Cardiac septum (tissue), 1 donor: ENCODE data around the gene KIN. TPM values are rescaled to one million over a fixed set of nuclear protein-coding genes. Genes with fewer than 3 reads are reported as not detected.
"Not testable (repeated sequence)": the region's sequence is repeated elsewhere in the genome, so short reads cannot be mapped to it uniquely, and the experiment has no call there.

Experiments used
- DNase-seq: peaks from one replicate; pipeline ENCODE4 v3.0.0-alpha.2; 2020; ENCODE audit warnings: low spot score
- intact Hi-C: fragments of 100-400 bp; cut with DNase I; formaldehyde crosslinking; loops from one replicate; pipeline ENCODE4 v1.14.0; 2022
- total RNA-seq: library from RNA; stranded (reverse); fragmentation: NEBNext Ultra II Directional; extraction: Animal tissue kit (Norgen Biotek cat#: 25700); gene quantifications from one replicate; pipeline ENCODE4 v1.2.1, GENCODE V29; 2021
- donor health status: DM: no; HTN: no; CAD: no.

KIN gene
- total RNA-seq, 1 donor from 2014 or later: 7.5 TPM

- intact Hi-C loops: no loop called here
- DNase-seq: no peak
These were observed 14.8 kb upstream of the KIN start for GRCh38 chr10:7802606-7803005.

GRCh38 chr10:7797582-7797981, 9.8 kb upstream of the KIN start:
- intact Hi-C loops: no loop called here
- DNase-seq: peak; percentile 80

GRCh38 chr10:7795605-7796004, 7.8 kb upstream of the KIN start:
- intact Hi-C loops: no loop called here
- no peak for DNase-seq

GRCh38 chr10:7794251-7795026, 6.6 kb upstream of the KIN start:
- DNase-seq: no peak
- intact Hi-C loops: no loop called here

DNA sequence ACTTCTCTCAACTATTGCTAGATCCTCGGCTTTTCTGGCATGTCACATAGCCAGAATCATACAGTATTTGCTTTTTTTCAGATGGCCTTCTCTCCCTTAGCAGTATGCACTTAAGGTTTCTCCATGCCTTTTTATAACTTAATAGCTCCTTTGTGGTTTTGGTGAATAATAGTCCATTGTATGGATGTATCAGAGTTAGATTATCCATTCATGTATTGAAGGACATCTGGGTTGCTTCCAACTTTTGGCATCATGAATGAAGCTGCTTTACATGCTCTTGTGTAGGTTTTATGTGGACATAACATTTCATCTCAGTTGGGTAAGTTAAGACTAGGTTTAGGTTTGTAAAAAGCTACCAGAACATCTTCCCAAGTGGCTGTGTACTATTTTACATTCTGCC, 4.7 kb upstream of the KIN start:
- no peak for DNase-seq

GRCh38 chr10:7789390-7789789, 1.6 kb upstream of the KIN start:
- intact Hi-C loops: loop anchor here (2.0 kb wide), 1 partner anchor 29 kb away; the partner anchor contains the start of gene TAF3
- no peak for DNase-seq

More for the DNA sequence above, 4.7 kb upstream of the KIN start:
- intact Hi-C loops: no loop called here

GRCh38 chr10:7788639-7789286, 970 bp upstream of the KIN start:
- intact Hi-C loops: loop anchor here (2.0 kb wide), 1 partner anchor 30 kb away; the partner anchor contains the start of gene TAF3
- no peak for DNase-seq

- intact Hi-C loops: no loop called here
- no peak for DNase-seq
These were observed 490 bp downstream of the KIN start for GRCh38 chr10:7787150-7787856.

DNA sequence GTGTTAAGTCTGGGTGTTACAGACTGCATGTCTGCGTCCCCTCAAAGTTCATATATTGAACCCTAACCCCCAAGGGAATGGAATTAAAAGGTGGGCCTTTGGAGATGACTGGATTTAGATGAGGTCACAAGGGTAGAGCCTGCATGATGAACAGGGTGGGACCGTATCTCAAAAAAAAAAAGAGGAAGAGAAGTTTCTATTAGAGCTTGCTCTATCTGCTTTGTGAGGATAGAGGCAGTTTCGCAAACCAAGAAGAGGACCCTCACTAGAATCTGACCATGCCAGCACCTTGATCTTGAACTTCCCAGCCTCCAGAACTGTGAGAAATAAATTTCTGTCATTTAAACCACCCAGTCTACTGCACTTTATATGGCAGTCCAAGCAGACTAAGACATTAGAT, 1.4 kb downstream of the KIN start:
- DNase-seq: no peak
- intact Hi-C loops: no loop called here

DNA sequence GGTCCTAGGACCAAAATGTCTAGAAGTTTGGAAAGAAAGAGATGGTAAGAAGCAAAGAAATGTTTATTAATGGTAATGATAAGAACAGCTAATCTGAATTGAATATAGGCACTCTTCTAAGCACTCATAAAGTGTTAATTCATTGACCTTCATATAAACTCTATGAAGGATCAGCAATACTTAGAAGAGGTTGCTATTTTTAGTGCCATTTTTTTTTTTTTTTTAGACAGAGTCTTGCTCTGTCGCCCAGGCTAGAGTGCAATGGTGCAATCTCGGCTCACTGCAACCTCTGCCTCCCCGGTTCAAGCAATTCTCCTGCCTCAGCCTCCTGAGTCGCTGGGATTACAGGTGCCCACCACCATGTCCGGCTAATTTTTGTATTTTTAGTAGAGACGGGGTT, 5.6 kb downstream of the KIN start:
- DNase-seq, intact Hi-C loops: not testable (repeated sequence)

DNA sequence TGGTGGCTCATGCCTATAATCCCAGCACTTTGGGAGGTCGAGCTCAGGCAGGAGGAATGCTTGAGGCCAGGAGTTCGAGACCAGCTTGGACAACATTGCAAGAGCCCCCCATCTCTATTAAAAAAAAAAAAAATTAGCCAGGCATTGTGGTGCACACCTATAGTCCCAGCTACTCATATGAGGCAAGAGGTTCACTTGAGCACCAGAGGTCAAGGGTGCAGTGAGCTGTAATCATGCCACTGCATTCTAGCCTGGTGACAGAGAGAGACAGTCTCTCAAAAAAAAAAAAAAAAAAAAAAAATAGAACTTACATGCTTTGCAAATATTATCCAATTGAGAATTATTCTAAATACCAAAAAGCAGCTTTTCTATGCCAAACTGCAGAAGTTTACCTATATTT, 11.0 kb downstream of the KIN start:
- intact Hi-C loops: no loop called here
- no peak for DNase-seq

- DNase-seq: no peak
- intact Hi-C loops: no loop called here
These were observed 13.7 kb downstream of the KIN start for GRCh38 chr10:7773845-7774801.

DNA sequence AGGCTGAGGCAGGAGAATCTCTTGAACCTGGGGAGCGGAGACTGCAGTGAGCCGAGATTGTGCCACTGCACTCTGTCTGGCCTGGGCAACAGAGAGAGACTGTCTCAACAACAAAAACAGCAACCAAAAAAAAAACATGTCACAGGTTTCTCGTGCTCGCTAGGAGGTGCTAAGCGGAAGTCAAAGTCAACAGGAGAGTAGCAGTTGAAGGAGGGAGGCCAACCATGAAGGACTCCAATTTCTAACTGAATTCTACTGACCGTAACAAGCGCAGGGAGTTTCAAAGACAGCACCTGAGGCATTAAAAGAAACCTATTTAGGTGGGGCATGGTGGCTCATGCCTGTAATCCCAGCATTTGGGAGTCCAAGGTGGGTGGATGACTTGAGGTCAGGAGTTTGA, 19.4 kb downstream of the KIN start:
- DNase-seq: no peak
- intact Hi-C loops: no loop called here

- intact Hi-C loops: no loop called here
- no peak for DNase-seq
These were observed 20.6 kb downstream of the KIN start for GRCh38 chr10:7767209-7767608.

- no peak for DNase-seq
- intact Hi-C loops: no loop called here
These were observed 21.6 kb downstream of the KIN start for GRCh38 chr10:7766241-7766640.

DNA sequence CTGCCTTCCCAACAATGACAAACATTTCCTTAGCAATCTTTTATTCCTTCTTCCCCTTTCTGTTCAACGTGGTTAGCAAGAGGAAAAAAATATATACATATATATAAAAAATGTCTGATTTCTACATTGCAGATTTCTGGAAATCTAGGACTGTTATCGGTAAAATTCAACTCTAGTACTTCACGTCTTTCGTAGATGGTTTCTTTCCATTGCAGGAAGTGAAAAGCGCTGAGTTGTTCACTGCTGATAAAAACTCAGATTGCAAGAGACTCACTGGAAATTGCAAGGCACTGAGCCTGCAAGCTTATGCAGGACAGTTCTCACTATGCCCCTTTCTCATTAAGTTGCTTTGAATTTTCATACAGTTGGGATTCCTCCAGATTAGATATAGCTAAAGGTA, 23.9 kb downstream of the KIN start:
- intact Hi-C loops: no loop called here
- DNase-seq: no peak

- intact Hi-C loops: no loop called here
- no peak for DNase-seq
These were observed 31.3 kb downstream of the KIN start for GRCh38 chr10:7756360-7756992.

DNA sequence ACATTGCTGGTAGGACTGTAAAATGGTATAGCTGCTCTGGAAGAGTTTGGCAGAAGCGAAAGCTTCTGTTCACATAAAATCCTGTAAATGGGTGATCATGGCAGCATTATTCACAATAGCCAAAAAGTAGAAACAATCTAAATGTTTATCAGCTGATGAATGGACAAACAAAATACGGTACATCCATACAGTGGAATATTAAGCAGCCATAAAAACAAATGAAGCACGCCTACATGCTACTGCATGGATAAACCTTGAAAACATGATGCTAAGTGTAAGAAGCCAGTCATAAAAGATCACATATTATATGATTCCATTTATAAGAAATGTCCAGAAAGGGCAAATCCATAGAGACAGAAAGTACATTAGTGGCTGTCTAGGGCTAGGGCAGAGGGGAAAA, 32.7 kb downstream of the KIN start:
- intact Hi-C loops: no loop called here
- DNase-seq: no peak

GRCh38 chr10:7752251-7752650, 35.5 kb downstream of the KIN start:
- intact Hi-C loops: no loop called here
- no peak for DNase-seq
